Upper lobe of left lung (tissue), 6 donors: ENCODE results near the gene AHRR. TPM values are rescaled to one million over a fixed set of nuclear protein-coding genes. Genes with fewer than 3 reads are reported as not detected.

ENCODE experiments used
- ATAC-seq, 2 donors: fragments of 200-7000 bp; cut with Tn5 transposase; one replicate each; pipeline ENCODE4 v1.9.1; 2022; ENCODE audit warnings: mild to moderate bottlenecking in 2 of 2, moderate library complexity in 2 of 2; ENCODE audit not compliant: low FRiP score in 2 of 2
- DNase-seq, 2 donors: peaks; one replicate each; pipeline ENCODE4 v3.0.0-alpha.2; 2019 to 2020
- H3K27ac ChIP-seq, 4 donors: fragments of 200-600 bp; sonication (generic); one replicate each; pipeline ENCODE4 v1.5.1; 2016 to 2019
- H3K27me3 ChIP-seq, 4 donors: fragments of 200-600 bp; sonication (generic); one replicate each; pipeline ENCODE4 v1.5.1; 2017 to 2019
- H3K36me3 ChIP-seq, 4 donors: fragments of 200-600 bp; sonication (generic); one replicate each; pipeline ENCODE4 v1.5.1; 2016 to 2019
- H3K4me1 ChIP-seq, 4 donors: fragments of 200-600 bp; sonication (generic); one replicate each; pipeline ENCODE4 v1.5.1; 2018 to 2019
- H3K4me3 ChIP-seq, 4 donors: fragments of 200-600 bp; sonication (generic); one replicate each; pipeline ENCODE4 v1.5.1; 2017 to 2019; ENCODE audit warnings: mild to moderate bottlenecking in 2 of 4, moderate library complexity in 1 of 4
- H3K9me3 ChIP-seq, 4 donors: fragments of 200-600 bp; sonication (generic); one replicate each; pipeline ENCODE4 v1.5.1; 2018 to 2019
- EP300 ChIP-seq, 4 donors: sonication (generic); formaldehyde crosslinking; IDR thresholded peaks; one replicate each; pipeline ENCODE4 v1.5.1; 2017; ENCODE audit warnings: antibody characterized with exemption in 4 of 4, control low read depth in 2 of 4
- POLR2A ChIP-seq, 4 donors: fragments of 450-650 bp; IDR thresholded peaks; one replicate each; pipeline ENCODE4 v1.5.1; 2016 to 2017; ENCODE audit warnings: antibody characterized with exemption in 4 of 4, mild to moderate bottlenecking in 2 of 4
- POLR2AphosphoS5 ChIP-seq, 2 donors: sonication (generic); formaldehyde crosslinking; IDR thresholded peaks; one replicate each; pipeline ENCODE4 v1.5.1; 2017; ENCODE audit warnings: antibody characterized with exemption in 2 of 2
- WGBS, 2 donors: methylation state at CpG; one replicate each; pipeline ENCODE4 v1.1.5; 2017 to 2018; 5-methylcytosine and 5-hydroxymethylcytosine counted together
- total RNA-seq, 6 donors: library from RNA; depleted of rRNA in 4 of 6; stranded (reverse); fragments of >200 nt in 4 of 6; gene quantifications; one replicate each; pipeline versions ENCODE4 v1.1.0 to v1.2.1, GENCODE V29; 2016 to 2021
- TF ChIP-seq, protein P1 (sequence below), 6 experiments: fragments of 450-650 bp in 4 of 6; fragments of 200-600 bp in 2 of 6; sonication (generic) in 2 of 6; IDR thresholded peaks; one replicate each; pipeline ENCODE4 v1.5.1; 2016 to 2019; ENCODE audit warnings: antibody characterized with exemption in 6 of 6
- donor health status: DM: no; HTN: no; CAD: no; lungs with moderate emphysema.
- donor health status: DM: no; HTN: yes; CAD: no; lungs with severe emphysema.

AHRR gene
- total RNA-seq, 6 donors from 2014 or later, result 1.3 to 8.6 (median 4.4) TPM

DNA sequence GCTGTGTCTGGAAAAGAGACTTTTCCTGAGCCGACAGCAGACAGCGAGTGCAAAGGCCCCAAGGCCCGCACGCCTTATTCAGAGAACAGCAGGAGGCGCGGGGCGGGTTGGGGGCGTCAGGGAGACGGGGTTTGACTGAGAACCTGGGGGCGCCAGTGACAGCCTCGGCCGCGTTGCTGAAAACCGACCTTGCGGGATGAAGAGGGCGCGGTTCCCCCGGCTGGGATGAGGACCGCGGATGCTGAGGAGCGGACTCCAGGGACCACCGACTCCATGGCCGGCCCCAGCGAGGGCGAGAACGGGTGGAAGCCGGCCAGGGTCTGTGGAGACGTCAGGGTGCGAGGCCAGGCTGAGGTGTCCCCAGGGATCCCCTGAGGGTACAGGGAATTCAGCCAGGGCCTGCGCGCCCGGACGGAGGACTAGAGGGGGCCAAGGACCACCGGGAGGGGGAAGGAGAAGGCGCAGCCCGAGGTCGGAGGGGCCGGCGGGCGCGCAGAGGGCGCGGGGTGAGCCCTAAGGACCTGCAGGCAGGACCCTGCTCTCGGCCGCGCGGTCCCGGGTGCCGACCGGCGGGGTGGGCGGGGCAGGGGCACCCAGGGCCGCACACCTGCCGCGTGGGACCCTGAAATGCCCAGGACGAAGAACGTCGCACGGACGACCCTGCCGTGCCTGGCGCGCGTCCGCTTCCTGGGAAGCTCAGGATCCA lies 837 bp upstream of the AHRR start:
- ATAC-seq (no peak), DNase-seq (peak in 1 of 2 donors; percentile 85)
- 0 to 7% methylated on average over 3 to 65 of the region's 65 CpGs for WGBS, 2 donors
- H3K4me1 ChIP-seq, result peaks cover 21 to 35% (median 25%) of the 10 kb centered on the region in 4 donors
- peak overlapping the region in 1 of 4 donors; percentile 72 for H3K27ac ChIP-seq
- peaks cover 0 to 18% (median 13%) of the 10 kb centered on the region in 4 donors for H3K36me3 ChIP-seq
- H3K4me3 ChIP-seq, result peak overlapping the region in 3 of 4 donors; percentile 50 to 70 (median 60)
- no peaks in the 10 kb centered on the region for H3K9me3 ChIP-seq
- TF ChIP-seq POLR2AphosphoS5 (IDR thresholded peaks at IDR 0.05) (no peak), EP300 (IDR thresholded peaks at IDR 0.05) (no peak)
- peaks cover 0 to 32% (median 11%) of the 10 kb centered on the region in 4 donors for H3K27me3 ChIP-seq

DNA sequence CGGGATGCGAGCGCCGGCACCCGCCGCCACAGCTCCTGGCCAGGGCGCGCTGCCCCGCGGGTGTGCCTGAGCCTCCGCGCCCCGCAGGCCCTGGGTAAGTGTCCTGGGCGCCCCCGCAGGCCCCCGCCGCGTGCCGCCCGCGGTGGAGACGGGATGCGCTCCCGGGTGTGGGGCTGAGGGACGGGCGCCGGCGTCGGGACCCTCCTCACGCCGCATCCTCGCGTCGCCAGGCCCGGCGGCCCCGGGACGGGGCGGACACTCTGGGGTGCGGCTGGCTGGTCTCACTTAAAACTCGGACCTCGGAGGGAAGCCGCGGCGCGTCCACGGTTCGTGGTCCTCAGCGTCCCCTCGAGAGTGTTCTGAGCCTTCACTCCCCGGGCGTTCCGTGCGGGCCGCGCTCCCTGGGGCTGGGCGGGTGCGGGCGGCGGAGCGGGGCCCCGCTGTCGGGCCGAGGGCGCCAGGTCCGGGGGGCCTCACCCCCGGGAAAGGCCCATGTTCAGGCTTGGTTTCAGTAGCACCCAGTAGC lies 275 bp downstream of the AHRR start:
- DNase-seq (peak in 1 of 2 donors; percentile 88), ATAC-seq (peak in 1 of 2 donors; percentile 10)
- peak overlapping the region in 1 of 4 donors; percentile 72 for H3K27ac ChIP-seq
- H3K9me3 ChIP-seq, result no peaks in the 10 kb centered on the region
- peaks cover 0 to 6% (median 2%) of the 10 kb centered on the region in 4 donors for H3K36me3 ChIP-seq
- H3K27me3 ChIP-seq, result peaks cover 0 to 32% (median 11%) of the 10 kb centered on the region in 4 donors
- peak overlapping the region in 3 of 4 donors; percentile 50 to 70 (median 60) for H3K4me3 ChIP-seq
- 0% methylated on average over 48 of the region's 67 CpGs; no CpG with 5 or more reads in 1 of the 2 donors for WGBS, 2 donors
- no peak for TF ChIP-seq EP300 (IDR thresholded peaks at IDR 0.05)
- TF ChIP-seq, protein P1, sequence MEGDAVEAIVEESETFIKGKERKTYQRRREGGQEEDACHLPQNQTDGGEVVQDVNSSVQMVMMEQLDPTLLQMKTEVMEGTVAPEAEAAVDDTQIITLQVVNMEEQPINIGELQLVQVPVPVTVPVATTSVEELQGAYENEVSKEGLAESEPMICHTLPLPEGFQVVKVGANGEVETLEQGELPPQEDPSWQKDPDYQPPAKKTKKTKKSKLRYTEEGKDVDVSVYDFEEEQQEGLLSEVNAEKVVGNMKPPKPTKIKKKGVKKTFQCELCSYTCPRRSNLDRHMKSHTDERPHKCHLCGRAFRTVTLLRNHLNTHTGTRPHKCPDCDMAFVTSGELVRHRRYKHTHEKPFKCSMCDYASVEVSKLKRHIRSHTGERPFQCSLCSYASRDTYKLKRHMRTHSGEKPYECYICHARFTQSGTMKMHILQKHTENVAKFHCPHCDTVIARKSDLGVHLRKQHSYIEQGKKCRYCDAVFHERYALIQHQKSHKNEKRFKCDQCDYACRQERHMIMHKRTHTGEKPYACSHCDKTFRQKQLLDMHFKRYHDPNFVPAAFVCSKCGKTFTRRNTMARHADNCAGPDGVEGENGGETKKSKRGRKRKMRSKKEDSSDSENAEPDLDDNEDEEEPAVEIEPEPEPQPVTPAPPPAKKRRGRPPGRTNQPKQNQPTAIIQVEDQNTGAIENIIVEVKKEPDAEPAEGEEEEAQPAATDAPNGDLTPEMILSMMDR (IDR thresholded peaks at IDR 0.05), result no peak
- TF ChIP-seq POLR2A (IDR thresholded peaks at IDR 0.05), result no peak
- no peak for TF ChIP-seq POLR2AphosphoS5 (IDR thresholded peaks at IDR 0.05)
- H3K4me1 ChIP-seq, result peaks cover 21 to 35% (median 25%) of the 10 kb centered on the region in 4 donors

DNA sequence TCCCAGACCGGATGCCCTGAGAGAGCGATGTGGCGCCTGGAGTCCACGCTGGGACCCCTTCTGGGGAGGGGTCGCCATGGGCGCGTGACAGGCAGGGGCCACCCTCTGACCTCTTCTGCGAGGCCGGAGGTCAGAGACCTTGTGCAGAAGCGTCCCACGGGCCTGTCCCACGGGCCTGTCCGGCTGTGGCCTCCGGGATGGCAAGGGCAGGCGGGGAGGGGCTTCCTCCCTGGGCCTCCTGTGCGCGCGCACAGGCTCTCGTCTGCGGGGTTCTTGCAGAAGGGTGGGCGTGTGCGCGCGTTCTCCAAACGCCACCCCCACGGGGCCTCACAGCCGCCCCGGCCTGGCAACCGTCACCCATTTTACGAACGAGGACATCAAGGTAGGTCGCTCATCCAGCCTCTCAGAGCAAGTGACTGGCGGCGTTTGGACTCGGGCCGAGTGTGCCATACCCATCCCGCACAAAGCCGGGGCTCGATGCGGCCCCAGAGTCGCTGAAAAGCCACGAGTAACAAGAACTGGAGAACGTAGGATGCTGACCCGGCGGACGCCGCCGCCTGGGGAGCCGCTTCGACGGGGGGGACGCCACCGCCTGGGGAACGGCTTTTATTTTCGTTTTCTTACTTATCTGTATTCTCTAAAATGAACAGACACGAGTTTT lies 897 bp downstream of the AHRR start:
- peaks cover 0 to under 1% (median 0%) of the 10 kb centered on the region in 4 donors for H3K36me3 ChIP-seq
- ATAC-seq, result peak in 1 of 2 donors; percentile 1
- DNase-seq, result peak in 1 of 2 donors; percentile 85
- TF ChIP-seq POLR2A (IDR thresholded peaks at IDR 0.05), result no peak
- no peak for TF ChIP-seq EP300 (IDR thresholded peaks at IDR 0.05)
- TF ChIP-seq POLR2AphosphoS5 (IDR thresholded peaks at IDR 0.05), result no peak
- peak overlapping the region in 3 of 4 donors; percentile 50 to 70 (median 60) for H3K4me3 ChIP-seq
- H3K4me1 ChIP-seq, result peaks cover 21 to 31% (median 25%) of the 10 kb centered on the region in 4 donors
- peak overlapping the region in 1 of 4 donors; percentile 72 for H3K27ac ChIP-seq
- peaks cover 0 to 32% (median 11%) of the 10 kb centered on the region in 4 donors for H3K27me3 ChIP-seq
- 25 to 62% methylated on average over 36 to 50 of the region's 56 CpGs for WGBS, 2 donors
- H3K9me3 ChIP-seq, result no peaks in the 10 kb centered on the region

DNA sequence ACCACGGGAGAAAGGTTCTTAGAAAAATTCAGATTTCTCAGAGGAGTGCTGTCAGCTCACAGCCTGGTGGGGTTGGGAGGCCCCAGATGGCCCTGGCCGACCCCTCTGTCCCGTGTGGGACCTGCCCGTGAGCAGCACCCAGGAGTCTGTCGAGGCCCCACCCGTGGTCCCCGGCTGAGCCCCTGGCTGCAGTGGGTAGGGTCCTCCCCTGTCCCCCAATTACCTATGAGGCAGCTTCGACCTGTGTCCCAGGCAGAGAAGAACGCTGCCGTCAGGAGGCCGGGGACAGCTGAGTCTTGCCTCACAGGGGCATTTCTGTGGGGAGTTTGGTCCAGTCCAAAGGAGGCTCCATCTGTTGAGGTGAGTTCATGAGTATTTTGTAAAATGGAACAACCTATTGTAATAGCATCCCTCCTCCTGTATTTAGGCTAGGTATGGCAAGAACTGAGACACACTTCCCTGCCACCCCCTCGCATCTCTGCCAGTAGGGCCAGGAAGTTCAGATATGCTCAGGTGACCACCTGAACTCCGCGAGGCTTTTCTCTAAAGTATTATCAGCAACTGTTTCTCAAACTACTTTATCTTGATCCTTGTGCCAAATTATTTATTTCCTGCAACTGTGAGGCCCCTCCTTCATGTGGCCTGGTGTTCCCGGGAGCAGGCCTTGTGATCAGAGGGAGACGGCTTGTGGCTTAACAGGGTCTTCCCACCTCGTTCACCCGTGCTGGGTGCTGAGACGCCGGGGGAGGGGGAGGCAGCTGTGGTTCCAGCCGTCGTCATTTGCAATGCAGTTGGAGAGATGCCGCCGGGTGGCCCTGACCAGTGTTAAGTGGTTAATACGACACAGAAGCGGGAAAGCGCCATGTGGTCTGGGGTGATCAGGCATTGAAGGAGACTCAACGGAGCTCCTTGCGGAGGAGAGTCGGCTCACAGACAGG lies 1.7 kb downstream of the AHRR start:
- no peaks in the 10 kb centered on the region for H3K9me3 ChIP-seq
- DNase-seq (peak in 1 of 2 donors; percentile 73), ATAC-seq (no peak)
- H3K4me3 ChIP-seq, result peak overlapping the region in 3 of 4 donors; percentile 50 to 70 (median 60)
- H3K27me3 ChIP-seq, result peaks cover 0 to 32% (median 11%) of the 10 kb centered on the region in 4 donors
- peak overlapping the region in 1 of 4 donors; percentile 72 for H3K27ac ChIP-seq
- no peaks in the 10 kb centered on the region for H3K36me3 ChIP-seq
- 64% methylated on average over 27 to 30 of the region's 30 CpGs for WGBS, 2 donors
- TF ChIP-seq POLR2AphosphoS5 (IDR thresholded peaks at IDR 0.05), result no peak
- no peak for TF ChIP-seq POLR2A (IDR thresholded peaks at IDR 0.05)
- TF ChIP-seq EP300 (IDR thresholded peaks at IDR 0.05), result no peak
- TF ChIP-seq, protein P1 (IDR thresholded peaks at IDR 0.05), result no peak
- peaks cover 21 to 29% (median 25%) of the 10 kb centered on the region in 4 donors for H3K4me1 ChIP-seq
